K562 (cell line): ENCODE measurements around the gene MPST. TPM values are rescaled to one million over a fixed set of nuclear protein-coding genes. Genes with fewer than 3 reads are reported as not detected.
A peak's percentile ranks its signal among the peaks of the same experiment; 100 is the strongest.

Experiments used
- ASH1L ChIP-seq: fragments of 450-650 bp; IDR thresholded peaks from 2 replicates; pipeline ENCODE4 v1.6.1; 2018; ENCODE audit warnings: borderline replicate concordance, mild to moderate bottlenecking, low read depth; ENCODE audit not compliant: partially characterized antibody
- CBX3 ChIP-seq, 2 experiments: IDR thresholded peaks; 1 replicate in 1 of 2; 2 replicates in 1 of 2; pipeline ENCODE4 v1.6.1; 2012; ENCODE audit warnings: inconsistent platforms in 2 of 2, low read length in 2 of 2, borderline replicate concordance in 1 of 2, control low read depth in 1 of 2
- CC2D1A ChIP-seq: fragments of 450-650 bp; IDR thresholded peaks from 2 replicates; pipeline ENCODE4 v1.6.1; 2017; ENCODE audit warnings: mild to moderate bottlenecking
- EP400 ChIP-seq: fragments of 450-650 bp; IDR thresholded peaks from 2 replicates; pipeline ENCODE4 v1.6.1; 2017; ENCODE audit warnings: antibody characterized with exemption, mild to moderate bottlenecking, moderate library complexity
- ESRRA ChIP-seq: fragments of 450-650 bp; IDR thresholded peaks from 2 replicates; pipeline ENCODE4 v1.6.1; 2014; ENCODE audit warnings: low read depth, mild to moderate bottlenecking, moderate library complexity, borderline replicate concordance
- HDAC3 ChIP-seq: fragments of 450-650 bp; IDR thresholded peaks from 2 replicates; pipeline ENCODE4 v1.6.1; 2018; ENCODE audit warnings: borderline replicate concordance, mild to moderate bottlenecking, moderate library complexity; ENCODE audit not compliant: partially characterized antibody
- HNRNPLL ChIP-seq: fragments of 200-400 bp; formaldehyde crosslinking; IDR thresholded peaks from 2 replicates; pipeline ENCODE4 v1.6.1; 2017; ENCODE audit warnings: low read length, low read depth, mild to moderate bottlenecking; ENCODE audit not compliant: poor library complexity, severe bottlenecking
- NCOA1 ChIP-seq: fragments of 450-650 bp; IDR thresholded peaks from 2 replicates; pipeline ENCODE4 v1.6.1; 2016; ENCODE audit warnings: low read depth
- NFATC3 ChIP-seq: fragments of 450-650 bp; IDR thresholded peaks from 2 replicates; pipeline ENCODE4 v1.6.1; 2017; ENCODE audit warnings: mild to moderate bottlenecking
- NFIX ChIP-seq: fragments of 250-450 bp; sonication (Bioruptor Pico); IDR thresholded peaks from 2 replicates; pipeline ENCODE4 v1.4.0; 2020; ENCODE audit warnings: low read depth, mild to moderate bottlenecking, moderate library complexity
- RB1 ChIP-seq: fragments of 450-650 bp; IDR thresholded peaks from 2 replicates; pipeline ENCODE4 v1.6.1; 2017; ENCODE audit warnings: low read depth, mild to moderate bottlenecking
- SAFB ChIP-seq: fragments of 200-400 bp; formaldehyde crosslinking; IDR thresholded peaks from 2 replicates; pipeline ENCODE4 v1.6.1; 2017; ENCODE audit warnings: low read depth, low read length, borderline replicate concordance
- SMAD4 ChIP-seq: fragments of 250-450 bp; sonication (Bioruptor Pico); conservative IDR thresholded peaks from 2 replicates; pipeline ENCODE4 v1.8.0; 2021; ENCODE audit warnings: inconsistent platforms, mild to moderate bottlenecking, moderate library complexity
- SUPT5H ChIP-seq: fragments of 450-650 bp; IDR thresholded peaks from 2 replicates; pipeline ENCODE4 v1.6.1; 2016
- TFAP4 ChIP-seq: sonication (generic); formaldehyde crosslinking; IDR thresholded peaks from 2 replicates; pipeline ENCODE4 v1.8.0; 2022; ENCODE audit warnings: missing genetic modification reagents, mild to moderate bottlenecking, moderate library complexity, borderline replicate concordance
- ZBTB11 ChIP-seq, 3 experiments: fragments of 200-800 bp in 1 of 3; fragments of 250-450 bp in 1 of 3; fragments of 450-650 bp in 1 of 3; sonication (Bioruptor Pico) in 1 of 3; sonication (Bioruptor generic) in 1 of 3; formaldehyde crosslinking in 1 of 3; IDR thresholded peaks; 2 replicates each; pipeline versions ENCODE4 v1.6.1 to v1.8.0; 2016 to 2022; ENCODE audit warnings: mild to moderate bottlenecking in 2 of 3, missing genetic modification characterization in 2 of 3, missing compliant biosample characterization in 1 of 3, moderate library complexity in 1 of 3
- ZBTB7A ChIP-seq: IDR thresholded peaks from 2 replicates; pipeline ENCODE4 v1.6.1; 2011; ENCODE audit warnings: low read depth, mild to moderate bottlenecking, low read length, moderate library complexity, borderline replicate concordance; ENCODE audit not compliant: control insufficient read depth
- ZNF766 ChIP-seq: fragments of 200-800 bp; sonication (Bioruptor generic); conservative IDR thresholded peaks from 2 replicates; pipeline ENCODE4 v1.6.1; 2016; ENCODE audit warnings: missing genetic modification characterization, missing compliant biosample characterization
- ZSCAN29 ChIP-seq: fragments of 450-650 bp; IDR thresholded peaks from 2 replicates; pipeline ENCODE4 v1.6.1; 2017
- polyA plus RNA-seq, 8 experiments: library from polyadenylated mRNA; depleted of rRNA in 4 of 8; stranded (reverse) in 5 of 8; unstranded in 3 of 8; fragments of >200 nt; fragmentation: Nextera tagmentation in 2 of 8; fragmentation: Illumina TruSeq in 1 of 8; extraction: Ambion mirVana in 2 of 8; extraction: Trizol in 1 of 8; gene quantifications; 2 replicates each; pipeline versions ENCODE4 v1.2.1 to v1.2.3, GENCODE V29; 2011 to 2014; ENCODE audit warnings: inconsistent platforms in 1 of 8, missing spikeins in 1 of 8
- total RNA-seq, 7 experiments: library from RNA; depleted of rRNA in 6 of 7; stranded (reverse); fragments of >200 nt in 6 of 7; fragmentation: Illumina TruSeq in 2 of 7; extraction: Trizol in 2 of 7; gene quantifications; 2 replicates each; pipeline versions ENCODE4 v1.2.1 to v1.2.3, GENCODE V29; 2011 to 2021; ENCODE audit warnings: low replicate concordance in 1 of 7
- TF ChIP-seq, protein P1 (sequence below): sonication (generic); formaldehyde crosslinking; IDR thresholded peaks from 2 replicates; pipeline ENCODE4 v1.8.1; 2023; ENCODE audit warnings: mild to moderate bottlenecking, missing genetic modification reagents

The MPST gene
- total and polyA plus RNA-seq, 9 of the 15 experiments (the other 6 are each of a cell fraction or from before 2014, with no cell fraction given) = 0.65 to 104 (median 24.3) TPM

- TF ChIP-seq ZBTB11 (CRISPR knock-in tag; IDR thresholded peaks at IDR 0.05) (no peak), HNRNPLL (no peak), CC2D1A (peak; percentile 76; the same call in 1 of the 2 replicates), CBX3 (IDR thresholded peaks at IDR 0.05; ENCODE audit: borderline replicate concordance in 1 of 2, low read length in 2 of 2) (no peak), NFIX (CRISPR knock-in tag) (no peak), EP400 (peak; percentile 42; the same call in 1 of the 2 replicates), NFATC3 (no peak), ESRRA (no peak), NCOA1 (no peak), ZBTB7A (peak; percentile 74; the same call in 1 of the 2 replicates), SUPT5H (peak; percentile 22; the same call in 1 of the 2 replicates), HDAC3 (no peak), ZSCAN29 (no peak), ZNF766 (CRISPR knock-in tag) (peak; percentile 41; the same call in 1 of the 2 replicates), ASH1L (no peak), SMAD4 (0 out of 2 replicates have a peak, but pooled peaks have one; percentile 14), SAFB (peak; percentile 38; the same call in 1 of the 2 replicates), RB1 (peak; percentile 63), TFAP4 (CRISPR knock-in tag) (peak; percentile 52; the same call in 1 of the 2 replicates)
- TF ChIP-seq, protein P1, sequence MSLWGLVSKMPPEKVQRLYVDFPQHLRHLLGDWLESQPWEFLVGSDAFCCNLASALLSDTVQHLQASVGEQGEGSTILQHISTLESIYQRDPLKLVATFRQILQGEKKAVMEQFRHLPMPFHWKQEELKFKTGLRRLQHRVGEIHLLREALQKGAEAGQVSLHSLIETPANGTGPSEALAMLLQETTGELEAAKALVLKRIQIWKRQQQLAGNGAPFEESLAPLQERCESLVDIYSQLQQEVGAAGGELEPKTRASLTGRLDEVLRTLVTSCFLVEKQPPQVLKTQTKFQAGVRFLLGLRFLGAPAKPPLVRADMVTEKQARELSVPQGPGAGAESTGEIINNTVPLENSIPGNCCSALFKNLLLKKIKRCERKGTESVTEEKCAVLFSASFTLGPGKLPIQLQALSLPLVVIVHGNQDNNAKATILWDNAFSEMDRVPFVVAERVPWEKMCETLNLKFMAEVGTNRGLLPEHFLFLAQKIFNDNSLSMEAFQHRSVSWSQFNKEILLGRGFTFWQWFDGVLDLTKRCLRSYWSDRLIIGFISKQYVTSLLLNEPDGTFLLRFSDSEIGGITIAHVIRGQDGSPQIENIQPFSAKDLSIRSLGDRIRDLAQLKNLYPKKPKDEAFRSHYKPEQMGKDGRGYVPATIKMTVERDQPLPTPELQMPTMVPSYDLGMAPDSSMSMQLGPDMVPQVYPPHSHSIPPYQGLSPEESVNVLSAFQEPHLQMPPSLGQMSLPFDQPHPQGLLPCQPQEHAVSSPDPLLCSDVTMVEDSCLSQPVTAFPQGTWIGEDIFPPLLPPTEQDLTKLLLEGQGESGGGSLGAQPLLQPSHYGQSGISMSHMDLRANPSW (CRISPR knock-in tag) = no peak
Observed at GRCh38 chr22:37019309-37020191, at the start of gene MPST, which contains the start of gene TST (continued).
